SK-N-MC (cell line): ENCODE data around the gene GRIPAP1.

Source experiments
- DNase-seq: peaks from one replicate; pipeline ENCODE4 v3.0.0-alpha.2; 2011; ENCODE audit warnings: low read depth, low spot score
- H3K27ac ChIP-seq: fragments of 200-600 bp; sonication (generic); 2 replicates; pipeline ENCODE4 v1.5.1; 2016; ENCODE audit warnings: mixed run types
- H3K36me3 ChIP-seq: fragments of 200-600 bp; sonication (generic); 2 replicates; pipeline ENCODE4 v1.6.1; 2017; ENCODE audit warnings: antibody characterized with exemption, low read length, mixed read lengths; ENCODE audit not compliant: insufficient read depth
- H3K4me3 ChIP-seq: fragments of 200-600 bp; sonication (generic); 2 replicates; pipeline ENCODE4 v1.5.1; 2016
- H3K9ac ChIP-seq: fragments of 200-600 bp; sonication (generic); 2 replicates; pipeline ENCODE4 v1.8.0; 2017; ENCODE audit warnings: mixed run types, mixed read lengths; ENCODE audit not compliant: insufficient read length
- H3K9me3 ChIP-seq: fragments of 200-600 bp; sonication (generic); 2 replicates; pipeline ENCODE4 v1.6.1; 2017; ENCODE audit warnings: low read depth, mild to moderate bottlenecking, antibody characterized with exemption, low read length, moderate library complexity, mixed read lengths
- EZH2 ChIP-seq: fragments of 200-600 bp; sonication (generic); IDR thresholded peaks from one replicate; pipeline ENCODE4 v1.6.1; 2017; ENCODE audit warnings: antibody characterized with exemption
- FOXP2 ChIP-seq: optimal IDR thresholded peaks from 2 replicates; pipeline ENCODE3; 2011; ENCODE audit warnings: mild to moderate bottlenecking, moderate library complexity; ENCODE audit not compliant: insufficient read depth; ENCODE audit errors: extremely low read length, control extremely low read depth
- POLR2AphosphoS5 ChIP-seq: IDR thresholded peaks from 2 replicates; pipeline ENCODE4 v1.6.1; 2012; ENCODE audit warnings: mild to moderate bottlenecking, low read depth, low read length, borderline replicate concordance

The GRIPAP1 gene

DNA sequence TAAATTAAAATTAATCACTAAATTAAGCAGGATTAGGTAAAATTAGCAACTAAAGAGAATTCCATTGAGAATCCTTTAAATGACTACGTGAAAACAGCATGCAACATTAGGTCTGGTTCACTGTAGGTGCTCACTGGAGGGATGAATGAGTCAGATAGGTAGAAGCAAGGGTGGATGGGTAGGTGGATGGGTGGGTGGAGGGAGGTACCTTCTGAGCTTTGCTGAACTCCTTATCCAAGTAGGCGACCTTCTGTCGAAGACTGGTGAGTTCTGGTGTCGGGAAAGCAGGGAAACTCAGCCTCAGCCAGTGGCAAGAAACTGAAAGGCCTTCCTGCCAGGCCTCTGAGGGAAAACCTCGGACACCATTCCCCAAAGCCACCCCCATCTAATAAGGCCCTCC lies 3.0 kb downstream of the GRIPAP1 start:
- Histone ChIP-seq H3K9me3 (no peaks in the 10 kb centered on the region), H3K9ac (no peak overlapping the region), H3K27ac (no peak overlapping the region), H3K4me3 (no peak overlapping the region), H3K36me3 (no peaks in the 10 kb centered on the region; the same call in 1 of the 2 replicates)
- TF ChIP-seq EZH2, result no peak
- no peak for TF ChIP-seq FOXP2
- no peak for TF ChIP-seq POLR2AphosphoS5
- DNase-seq, result no peak

DNA sequence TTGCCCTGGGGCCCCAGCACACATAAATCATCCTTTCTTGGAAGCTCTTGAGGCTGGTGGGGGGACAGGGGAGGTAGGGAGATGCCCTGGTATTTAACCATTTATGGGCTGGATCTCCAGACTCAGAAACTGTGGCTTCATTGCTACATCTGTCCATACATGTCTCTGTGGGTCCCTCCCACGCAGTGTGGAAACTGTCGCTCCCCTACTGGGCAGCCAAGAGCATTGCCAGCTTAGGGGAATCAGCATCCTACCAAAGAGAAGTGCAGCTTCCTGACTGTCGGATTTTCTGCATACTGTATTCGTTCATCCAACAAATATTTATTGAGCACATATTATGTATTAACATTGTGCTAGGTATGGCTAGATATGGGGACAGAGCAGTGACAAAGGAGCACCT lies 3.7 kb downstream of the GRIPAP1 start:
- TF ChIP-seq FOXP2, result no peak
- TF ChIP-seq POLR2AphosphoS5, result no peak
- no peak for TF ChIP-seq EZH2
- H3K9me3 ChIP-seq, result no peaks in the 10 kb centered on the region
- H3K9ac ChIP-seq, result no peak overlapping the region
- no peak overlapping the region for H3K4me3 ChIP-seq
- H3K27ac ChIP-seq, result no peak overlapping the region
- no peaks in the 10 kb centered on the region; the same call in 1 of the 2 replicates for H3K36me3 ChIP-seq
- DNase-seq, result no peak

DNA sequence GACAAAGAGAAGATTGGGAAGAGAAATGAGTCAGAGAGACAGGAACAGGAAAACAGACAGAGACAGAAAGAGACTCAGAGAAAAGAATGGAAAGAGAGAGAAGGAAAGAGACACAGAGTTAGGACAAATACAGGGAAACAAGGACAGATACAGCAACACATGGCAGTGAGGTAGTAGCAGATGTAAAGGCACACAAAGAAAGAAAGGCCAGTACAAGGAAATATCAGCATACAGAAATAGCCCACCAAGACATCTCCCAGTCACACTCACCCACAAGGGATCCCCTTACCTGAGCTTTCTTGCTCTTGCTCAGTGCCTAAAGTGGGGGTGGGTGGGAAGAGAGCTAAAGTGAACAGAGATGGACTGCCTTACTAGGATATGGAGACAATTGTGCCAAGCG lies 4.2 kb downstream of the GRIPAP1 start:
- TF ChIP-seq FOXP2 (no peak), POLR2AphosphoS5 (no peak), EZH2 (no peak)
- Histone ChIP-seq H3K9me3 (no peaks in the 10 kb centered on the region), H3K27ac (no peak overlapping the region), H3K4me3 (no peak overlapping the region), H3K9ac (no peak overlapping the region), H3K36me3 (no peaks in the 10 kb centered on the region; the same call in 1 of the 2 replicates)
- DNase-seq, result no peak

DNA sequence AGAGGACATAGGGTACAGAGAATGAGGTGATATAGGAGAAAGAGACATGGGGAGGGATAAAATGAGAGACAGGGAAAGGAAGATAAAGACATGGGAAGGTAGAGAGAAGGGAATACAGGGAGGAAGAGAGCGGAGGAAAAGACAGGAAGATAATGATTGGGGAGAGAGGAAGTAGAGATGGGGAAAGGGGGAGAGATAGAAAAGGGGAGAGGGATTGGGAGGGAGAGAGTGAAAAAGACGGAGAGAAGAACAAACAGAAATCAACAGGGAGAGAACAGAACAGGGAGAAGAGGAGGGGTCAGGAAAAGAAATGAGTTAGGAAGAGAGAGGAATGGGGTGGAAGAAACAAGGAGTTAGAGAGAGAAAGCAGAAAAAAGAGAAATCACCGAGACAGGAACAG lies 4.6 kb downstream of the GRIPAP1 start:
- H3K9me3 ChIP-seq, result no peaks in the 10 kb centered on the region
- TF ChIP-seq FOXP2 (no peak), POLR2AphosphoS5 (no peak), EZH2 (no peak)

DNA sequence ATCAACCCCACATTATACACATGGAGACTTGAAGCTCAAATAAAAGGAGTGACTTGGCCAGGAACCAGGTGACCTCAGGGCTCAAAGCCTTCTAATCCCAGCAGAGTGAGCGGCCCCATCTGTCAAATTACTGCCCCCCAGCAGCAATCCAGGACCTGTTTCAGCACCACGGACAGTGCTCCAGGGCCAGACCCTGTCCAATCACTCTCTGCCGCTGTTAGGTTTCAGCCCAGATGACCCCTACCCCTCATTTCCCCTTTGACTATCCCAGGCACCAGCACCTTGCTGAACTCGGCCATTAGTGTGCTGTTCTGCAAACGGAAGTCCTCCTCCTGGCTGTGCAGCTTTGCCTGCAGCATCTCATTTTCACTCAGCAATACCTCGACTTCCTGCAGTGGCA lies 5.1 kb downstream of the GRIPAP1 start:
- no peak for DNase-seq
- no peak overlapping the region for H3K4me3 ChIP-seq
- no peak overlapping the region for H3K27ac ChIP-seq
- H3K9ac ChIP-seq, result no peak overlapping the region
- H3K36me3 ChIP-seq, result no peaks in the 10 kb centered on the region; the same call in 1 of the 2 replicates
- no peaks in the 10 kb centered on the region for H3K9me3 ChIP-seq
- TF ChIP-seq FOXP2 (no peak), POLR2AphosphoS5 (no peak), EZH2 (no peak)

More for the DNA sequence above, 4.6 kb downstream of the GRIPAP1 start:
- H3K9ac ChIP-seq, result no peak overlapping the region
- no peak overlapping the region for H3K4me3 ChIP-seq
- H3K36me3 ChIP-seq, result no peaks in the 10 kb centered on the region; the same call in 1 of the 2 replicates
- no peak for DNase-seq
- H3K27ac ChIP-seq, result no peak overlapping the region

DNA sequence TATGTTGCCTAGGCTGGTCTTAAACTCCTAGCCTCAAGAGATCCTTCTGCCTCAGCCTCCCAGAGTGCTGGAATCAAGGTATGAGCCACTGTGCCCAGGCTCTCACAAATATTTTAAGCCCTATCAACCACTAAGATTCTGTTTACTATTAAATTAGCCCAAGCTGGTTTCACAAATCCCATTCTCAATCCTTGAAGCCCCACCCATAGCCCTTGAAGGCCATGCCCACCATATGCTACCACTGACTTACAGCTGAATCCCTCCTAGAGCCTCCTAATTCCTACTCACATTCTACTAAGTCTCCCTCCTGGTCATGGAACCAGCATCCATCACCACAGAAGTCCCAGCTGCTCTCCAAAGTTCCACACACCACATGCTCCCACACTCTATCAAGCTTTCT lies 9.7 kb downstream of the GRIPAP1 start:
- no peaks in the 10 kb centered on the region; the same call in 1 of the 2 replicates for H3K36me3 ChIP-seq
- H3K9me3 ChIP-seq, result no peaks in the 10 kb centered on the region
- H3K27ac ChIP-seq, result no peak overlapping the region
- no peak overlapping the region for H3K4me3 ChIP-seq
- no peak overlapping the region for H3K9ac ChIP-seq
- TF ChIP-seq EZH2 (no peak), POLR2AphosphoS5 (no peak), FOXP2 (no peak)
- DNase-seq, result no peak

DNA sequence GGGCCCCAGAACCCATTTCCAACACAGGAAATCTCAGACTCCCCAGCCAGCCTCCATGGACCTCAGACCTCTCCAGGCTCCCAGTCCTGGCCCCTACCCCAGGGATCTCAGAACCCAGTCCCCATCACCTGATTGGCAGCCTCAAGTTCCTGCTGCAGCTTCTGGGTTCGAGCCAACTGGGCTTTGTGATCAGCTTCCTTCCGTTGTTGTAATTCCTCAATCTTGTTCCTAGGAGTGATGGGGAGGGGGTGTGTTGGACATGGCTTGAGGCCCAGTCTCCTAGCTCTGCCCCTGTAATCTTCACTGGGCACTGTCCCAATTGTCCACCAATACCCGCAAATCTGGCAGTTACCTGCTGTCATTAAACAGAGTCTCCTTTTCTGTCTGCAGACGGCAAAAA lies 12.6 kb downstream of the GRIPAP1 start:
- H3K36me3 ChIP-seq, result no peaks in the 10 kb centered on the region; the same call in 1 of the 2 replicates

DNA sequence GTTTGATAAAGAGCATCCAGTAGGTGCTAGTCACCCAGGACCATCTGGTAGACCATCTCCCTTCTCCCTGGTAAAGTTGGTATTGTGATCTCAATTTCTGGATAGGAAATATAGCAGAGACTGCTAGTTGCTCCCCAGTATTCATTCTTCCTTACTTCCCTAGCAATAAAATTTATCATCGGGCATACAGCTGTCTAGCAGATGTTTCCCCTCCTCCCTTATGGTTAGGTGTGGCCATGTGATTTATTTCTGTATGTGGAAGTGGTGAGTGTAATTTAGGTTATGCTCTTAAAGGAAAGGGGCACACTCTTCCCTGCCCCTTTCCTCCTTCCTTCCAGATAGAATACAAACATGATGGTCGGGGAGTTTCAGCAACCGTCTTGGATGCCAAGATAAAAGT lies 18.2 kb downstream of the GRIPAP1 start:
- TF ChIP-seq FOXP2, result no peak
- TF ChIP-seq POLR2AphosphoS5, result no peak
- TF ChIP-seq EZH2, result no peak
- Histone ChIP-seq H3K9me3 (no peaks in the 10 kb centered on the region), H3K36me3 (peaks cover 15% of the 10 kb centered on the region; the same call in 1 of the 2 replicates)

More for the DNA sequence above, 12.6 kb downstream of the GRIPAP1 start:
- H3K27ac ChIP-seq, result no peak overlapping the region
- no peak overlapping the region for H3K9ac ChIP-seq
- no peaks in the 10 kb centered on the region for H3K9me3 ChIP-seq
- no peak for TF ChIP-seq FOXP2
- TF ChIP-seq POLR2AphosphoS5, result no peak
- no peak for TF ChIP-seq EZH2
- no peak overlapping the region for H3K4me3 ChIP-seq
- no peak for DNase-seq

DNA sequence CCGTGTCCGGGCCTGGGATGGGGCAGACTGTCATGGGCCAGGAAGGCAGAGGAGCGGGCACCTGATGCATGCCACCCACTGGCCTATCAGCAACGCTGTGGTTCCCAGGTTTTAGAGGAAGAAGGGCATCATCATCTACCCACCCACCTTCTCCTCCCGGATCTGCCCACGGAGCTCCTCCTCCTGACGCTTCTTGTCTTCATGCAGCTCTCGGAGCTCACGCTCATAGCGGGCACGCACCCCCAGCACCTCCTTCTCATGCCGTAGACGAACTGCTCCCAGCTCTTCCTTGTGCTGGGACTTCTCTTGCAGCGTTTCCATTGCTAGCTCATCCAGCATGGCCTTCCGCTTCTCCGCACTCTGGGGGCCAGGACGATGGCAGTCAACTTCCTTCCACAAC lies 19.0 kb downstream of the GRIPAP1 start:
- H3K27ac ChIP-seq, result no peak overlapping the region
- no peak for TF ChIP-seq EZH2
- no peak for TF ChIP-seq POLR2AphosphoS5
- no peak for TF ChIP-seq FOXP2
- no peaks in the 10 kb centered on the region for H3K9me3 ChIP-seq
- H3K36me3 ChIP-seq, result peaks cover 15% of the 10 kb centered on the region; the same call in 1 of the 2 replicates
- DNase-seq, result no peak
- H3K9ac ChIP-seq, result no peak overlapping the region
- H3K4me3 ChIP-seq, result no peak overlapping the region

More for the DNA sequence above, 18.2 kb downstream of the GRIPAP1 start:
- H3K27ac ChIP-seq, result no peak overlapping the region
- no peak overlapping the region for H3K4me3 ChIP-seq
- no peak overlapping the region for H3K9ac ChIP-seq
- DNase-seq, result no peak
